Loucy (cell line): Measurements from ENCODE around the gene STXBP1.

Experiments
- H2AFZ ChIP-seq: fragments of 200-600 bp; sonication (generic); 2 replicates; pipeline ENCODE4 v1.6.0; 2016; ENCODE audit warnings: antibody characterized with exemption, mild to moderate bottlenecking, low read length, moderate library complexity
- H3F3A ChIP-seq: fragments of 200-600 bp; 2 replicates; pipeline ENCODE4 v1.6.0; 2016; ENCODE audit warnings: antibody characterized with exemption, low read depth, mild to moderate bottlenecking
- H3K27me3 ChIP-seq: fragments of 200-600 bp; sonication (generic); 2 replicates; pipeline ENCODE4 v1.6.1; 2014; ENCODE audit warnings: low read length, mild to moderate bottlenecking; ENCODE audit not compliant: insufficient read depth, poor library complexity, severe bottlenecking
- H3K36me3 ChIP-seq: fragments of 200-600 bp; sonication (generic); 2 replicates; pipeline ENCODE4 v1.6.1; 2016; ENCODE audit warnings: low read length; ENCODE audit not compliant: insufficient read depth
- H3K4me1 ChIP-seq: fragments of 200-600 bp; sonication (generic); 2 replicates; pipeline ENCODE4 v1.5.1; 2014; ENCODE audit warnings: low read length, mild to moderate bottlenecking; ENCODE audit not compliant: insufficient read depth, poor library complexity, severe bottlenecking
- H3K4me2 ChIP-seq: fragments of 200-600 bp; sonication (generic); 2 replicates; pipeline ENCODE4 v1.6.0; 2014; ENCODE audit warnings: antibody characterized with exemption, low read length, low read depth, mild to moderate bottlenecking; ENCODE audit not compliant: poor library complexity, severe bottlenecking
- H3K4me3 ChIP-seq: fragments of 200-600 bp; sonication (generic); 2 replicates; pipeline ENCODE4 v1.5.1; 2014; ENCODE audit warnings: low read length, mild to moderate bottlenecking, mixed read lengths; ENCODE audit not compliant: poor library complexity, severe bottlenecking
- H3K79me2 ChIP-seq: fragments of 200-600 bp; sonication (generic); 2 replicates; pipeline ENCODE4 v1.6.1; 2014; ENCODE audit warnings: low read length; ENCODE audit not compliant: insufficient read depth
- H3K9ac ChIP-seq: fragments of 200-600 bp; sonication (generic); 2 replicates; pipeline ENCODE4 v1.6.0; 2014; ENCODE audit warnings: mild to moderate bottlenecking, low read depth, low read length, moderate library complexity; ENCODE audit not compliant: poor library complexity, severe bottlenecking
- H3K9me2 ChIP-seq: fragments of 200-600 bp; sonication (generic); replicated peaks from 2 replicates; pipeline ENCODE4 v1.6.1; 2016; ENCODE audit warnings: low read depth, low read length, mixed read lengths
- H3K9me3 ChIP-seq: fragments of 200-600 bp; sonication (generic); 2 replicates; pipeline ENCODE4 v1.6.1; 2014; ENCODE audit warnings: mild to moderate bottlenecking, antibody characterized with exemption, low read length, low read depth; ENCODE audit not compliant: insufficient read depth
- H4K20me1 ChIP-seq: fragments of 200-600 bp; sonication (generic); 2 replicates; pipeline ENCODE4 v1.6.0; 2014; ENCODE audit warnings: antibody characterized with exemption, low read length, mild to moderate bottlenecking; ENCODE audit not compliant: insufficient read depth, poor library complexity, severe bottlenecking
- CTCF ChIP-seq: fragments of 200-600 bp; sonication (generic); conservative IDR thresholded peaks from 2 replicates; pipeline ENCODE4 v1.5.1; 2014; ENCODE audit warnings: mild to moderate bottlenecking, antibody characterized with exemption, low read length
- EZH2phosphoT487 ChIP-seq: fragments of 200-600 bp; IDR thresholded peaks from 2 replicates; pipeline ENCODE4 v1.6.1; 2018; ENCODE audit warnings: antibody characterized with exemption, mild to moderate bottlenecking, moderate library complexity, borderline replicate concordance

STXBP1 gene

GRCh38 chr9:127733614-127734013, 121.5 kb downstream of the STXBP1 start:
- H3K4me3 ChIP-seq, result peak overlapping the region; percentile 92
- no peak overlapping the region for H2AFZ ChIP-seq
- H4K20me1 ChIP-seq, result peaks cover 5% of the 10 kb centered on the region
- no peaks in the 10 kb centered on the region for H3F3A ChIP-seq
- no peaks in the 10 kb centered on the region for H3K9me2 ChIP-seq
- H3K79me2 ChIP-seq, result peaks cover 9% of the 10 kb centered on the region
- H3K27me3 ChIP-seq, result no peaks in the 10 kb centered on the region
- peak overlapping the region; percentile 81 for H3K9ac ChIP-seq
- H3K36me3 ChIP-seq, result peaks cover 6% of the 10 kb centered on the region; the same call in 1 of the 2 replicates
- TF ChIP-seq EZH2phosphoT487 (no peak), CTCF (no peak)
- H3K4me2 ChIP-seq, result peak overlapping the region; percentile 91
- no peaks in the 10 kb centered on the region for H3K9me3 ChIP-seq
- peaks cover 14% of the 10 kb centered on the region for H3K4me1 ChIP-seq

- H3K36me3 ChIP-seq, result peaks cover 12% of the 10 kb centered on the region; the same call in 1 of the 2 replicates
- TF ChIP-seq EZH2phosphoT487 (no peak), CTCF (no peak)
- H3K9me2 ChIP-seq, result no peaks in the 10 kb centered on the region
- no peaks in the 10 kb centered on the region for H3F3A ChIP-seq
- no peak overlapping the region for H2AFZ ChIP-seq
- H3K4me1 ChIP-seq, result peaks cover 14% of the 10 kb centered on the region
- H3K4me3 ChIP-seq, result peak overlapping the region; percentile 92
- H3K9me3 ChIP-seq, result no peaks in the 10 kb centered on the region
- H3K79me2 ChIP-seq, result peaks cover 9% of the 10 kb centered on the region
- no peaks in the 10 kb centered on the region for H3K27me3 ChIP-seq
- H3K9ac ChIP-seq, result peak overlapping the region; percentile 81
- H4K20me1 ChIP-seq, result peaks cover 5% of the 10 kb centered on the region
- peak overlapping the region; percentile 91 for H3K4me2 ChIP-seq
Observed at GRCh38 chr9:127734247-127734746, 122.2 kb downstream of the STXBP1 start.

- Histone ChIP-seq H3K9me3 (no peaks in the 10 kb centered on the region), H3K27me3 (no peaks in the 10 kb centered on the region), H3K4me1 (peaks cover 14% of the 10 kb centered on the region), H2AFZ (peak within 1 kb of the TSS; percentile 83), H3K9me2 (no peaks in the 10 kb centered on the region), H3K79me2 (peaks cover 9% of the 10 kb centered on the region), H3K4me2 (peak within 1 kb of the TSS; percentile 91), H3F3A (no peaks in the 10 kb centered on the region), H3K36me3 (peaks cover 19% of the 10 kb centered on the region; the same call in 1 of the 2 replicates), H4K20me1 (peaks cover 5% of the 10 kb centered on the region), H3K9ac (peak within 1 kb of the TSS; percentile 81), H3K4me3 (peak within 1 kb of the TSS; percentile 92)
- TF ChIP-seq CTCF (peak; percentile 92), EZH2phosphoT487 (no peak)
Observed at GRCh38 chr9:127734747-127735529, 122.9 kb downstream of the STXBP1 start, which contains the start of gene TOR2A. TOR2A (minus strand) TSS chr9:127735294; CDS start chr9:127735270, 24 bp downstream.
